Thyroid gland (tissue), 4 donors: Measurements from ENCODE around the gene P2RX7. TPM values are rescaled to one million over a fixed set of nuclear protein-coding genes. Genes with fewer than 3 reads are reported as not detected.

ENCODE experiments used
- DNase-seq, 2 donors: peaks; one replicate each; pipeline ENCODE4 v3.0.0-alpha.2; 2019
- H3K27ac ChIP-seq, 3 donors: fragments of 200-600 bp; sonication (generic); 1 replicate in 2 of 3; 2 replicates in 1 of 3; pipeline ENCODE4 v1.5.1; 2016 to 2019; ENCODE audit warnings: mild to moderate bottlenecking in 1 of 3, moderate library complexity in 1 of 3
- H3K27me3 ChIP-seq: fragments of 200-600 bp; sonication (generic); one replicate; pipeline ENCODE4 v1.5.1; 2019
- H3K36me3 ChIP-seq, 2 donors: fragments of 200-600 bp; sonication (generic); one replicate each; pipeline ENCODE4 v1.5.1; 2016 to 2019
- H3K4me1 ChIP-seq, 2 donors: fragments of 200-600 bp; sonication (generic); one replicate each; pipeline ENCODE4 v1.5.1; 2017 to 2019
- H3K4me3 ChIP-seq, 3 donors: fragments of 200-600 bp; sonication (generic); replicated peaks in 1 of 3; 1 replicate in 2 of 3; 2 replicates in 1 of 3; pipeline ENCODE4 v1.5.1; 2016; ENCODE audit warnings: mild to moderate bottlenecking in 1 of 3
- H3K9me3 ChIP-seq: fragments of 200-600 bp; sonication (generic); one replicate; pipeline ENCODE4 v1.5.1; 2017
- POLR2A ChIP-seq, 2 donors: fragments of 450-650 bp; IDR thresholded peaks; one replicate each; pipeline ENCODE4 v1.6.1; 2017; ENCODE audit warnings: antibody characterized with exemption in 2 of 2, mild to moderate bottlenecking in 2 of 2, moderate library complexity in 1 of 2
- WGBS, 2 donors: methylation state at CpG; one replicate each; pipeline ENCODE4 v1.1.5; 2017; 5-methylcytosine and 5-hydroxymethylcytosine counted together
- intact Hi-C: fragments of 100-400 bp; cut with DNase I; formaldehyde crosslinking; loops from one replicate; pipeline ENCODE4 v1.15.1; 2023
- total RNA-seq, 4 donors: library from RNA; depleted of rRNA; stranded (reverse); fragments of >200 nt; gene quantifications; one replicate each; pipeline ENCODE4 v1.2.3, GENCODE V29; 2016
- TF ChIP-seq, protein P1 (sequence below), 6 experiments: fragments of 200-600 bp in 3 of 6; fragments of 450-650 bp in 3 of 6; sonication (generic) in 3 of 6; IDR thresholded peaks; one replicate each; pipeline ENCODE4 v1.5.1; 2016 to 2019; ENCODE audit warnings: antibody characterized with exemption in 6 of 6, mild to moderate bottlenecking in 2 of 6, inconsistent platforms in 1 of 6, moderate library complexity in 1 of 6

The P2RX7 gene
- total RNA-seq, 4 donors from 2014 or later: 0.44 to 1.5 (median 0.73) TPM

DNA sequence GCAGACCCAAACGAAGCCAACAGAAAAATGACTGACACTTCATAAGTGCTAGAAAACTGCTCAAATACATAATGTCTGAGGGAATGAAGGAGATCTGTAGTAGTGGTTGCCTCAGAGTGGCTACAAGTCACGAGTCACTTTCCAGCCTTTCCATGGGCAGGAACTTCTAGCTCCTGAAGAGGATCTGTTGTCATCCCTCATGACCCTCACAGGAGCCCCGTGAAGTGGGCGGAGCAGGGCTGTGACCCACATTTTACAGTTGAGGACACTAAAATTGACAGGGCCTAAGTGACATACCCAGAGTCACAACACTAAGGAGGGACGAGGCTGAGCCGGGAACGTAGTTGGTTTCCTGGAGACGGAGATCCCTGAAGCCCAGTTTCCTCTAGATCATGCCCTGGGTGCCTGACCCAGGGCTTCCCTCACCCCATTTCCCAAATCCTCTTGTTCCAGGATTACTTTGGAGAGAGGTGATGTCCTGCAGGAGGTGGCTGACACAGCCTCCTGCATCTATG, 45.8 kb upstream of the P2RX7 start:
- H3K9me3 ChIP-seq: no peaks in the 10 kb centered on the region
- H3K4me1 ChIP-seq: no peaks in the 10 kb centered on the region
- DNase-seq: no peak
- no peaks in the 10 kb centered on the region for H3K27me3 ChIP-seq
- WGBS, 2 donors: 74 to 89% methylated on average over 6 to 8 of the region's 8 CpGs
- TF ChIP-seq, protein P1, sequence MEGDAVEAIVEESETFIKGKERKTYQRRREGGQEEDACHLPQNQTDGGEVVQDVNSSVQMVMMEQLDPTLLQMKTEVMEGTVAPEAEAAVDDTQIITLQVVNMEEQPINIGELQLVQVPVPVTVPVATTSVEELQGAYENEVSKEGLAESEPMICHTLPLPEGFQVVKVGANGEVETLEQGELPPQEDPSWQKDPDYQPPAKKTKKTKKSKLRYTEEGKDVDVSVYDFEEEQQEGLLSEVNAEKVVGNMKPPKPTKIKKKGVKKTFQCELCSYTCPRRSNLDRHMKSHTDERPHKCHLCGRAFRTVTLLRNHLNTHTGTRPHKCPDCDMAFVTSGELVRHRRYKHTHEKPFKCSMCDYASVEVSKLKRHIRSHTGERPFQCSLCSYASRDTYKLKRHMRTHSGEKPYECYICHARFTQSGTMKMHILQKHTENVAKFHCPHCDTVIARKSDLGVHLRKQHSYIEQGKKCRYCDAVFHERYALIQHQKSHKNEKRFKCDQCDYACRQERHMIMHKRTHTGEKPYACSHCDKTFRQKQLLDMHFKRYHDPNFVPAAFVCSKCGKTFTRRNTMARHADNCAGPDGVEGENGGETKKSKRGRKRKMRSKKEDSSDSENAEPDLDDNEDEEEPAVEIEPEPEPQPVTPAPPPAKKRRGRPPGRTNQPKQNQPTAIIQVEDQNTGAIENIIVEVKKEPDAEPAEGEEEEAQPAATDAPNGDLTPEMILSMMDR (IDR thresholded peaks at IDR 0.05): no peak
- TF ChIP-seq POLR2A (IDR thresholded peaks at IDR 0.05): no peak
- no peak overlapping the region for H3K4me3 ChIP-seq
- H3K27ac ChIP-seq: no peak overlapping the region
- H3K36me3 ChIP-seq: no peaks in the 10 kb centered on the region
- intact Hi-C loops: no loop called here

GRCh38 chr12:121087467-121088194, 45.0 kb upstream of the P2RX7 start:
- intact Hi-C loops: no loop called here

GRCh38 chr12:121088195-121088585, 44.5 kb upstream of the P2RX7 start:
- Histone ChIP-seq H3K4me3 (no peak overlapping the region), H3K4me1 (no peaks in the 10 kb centered on the region), H3K27me3 (no peaks in the 10 kb centered on the region), H3K9me3 (no peaks in the 10 kb centered on the region), H3K27ac (no peak overlapping the region), H3K36me3 (no peaks in the 10 kb centered on the region)
- intact Hi-C loops: no loop called here
- DNase-seq: no peak
- no peak for TF ChIP-seq POLR2A (IDR thresholded peaks at IDR 0.05)
- TF ChIP-seq, protein P1 (IDR thresholded peaks at IDR 0.05): no peak
- WGBS, 2 donors: 89 to 91% methylated on average over 6 of the region's 6 CpGs

More at GRCh38 chr12:121087467-121088194, 45.0 kb upstream of the P2RX7 start:
- TF ChIP-seq, protein P1 (IDR thresholded peaks at IDR 0.05): no peak
- no peak for TF ChIP-seq POLR2A (IDR thresholded peaks at IDR 0.05)
- Histone ChIP-seq H3K4me3 (no peak overlapping the region), H3K4me1 (no peaks in the 10 kb centered on the region), H3K27me3 (no peaks in the 10 kb centered on the region), H3K27ac (no peak overlapping the region), H3K36me3 (no peaks in the 10 kb centered on the region), H3K9me3 (no peaks in the 10 kb centered on the region)
- 64 to 68% methylated on average over 8 to 11 of the region's 11 CpGs for WGBS, 2 donors
- no peak for DNase-seq

- intact Hi-C loops: no loop called here
- Histone ChIP-seq H3K4me1 (no peaks in the 10 kb centered on the region), H3K4me3 (no peak overlapping the region), H3K27me3 (no peaks in the 10 kb centered on the region), H3K36me3 (no peaks in the 10 kb centered on the region), H3K9me3 (no peaks in the 10 kb centered on the region), H3K27ac (no peak overlapping the region)
- TF ChIP-seq POLR2A (IDR thresholded peaks at IDR 0.05): no peak
- TF ChIP-seq, protein P1 (IDR thresholded peaks at IDR 0.05): no peak
- 77 to 83% methylated on average over 11 to 13 of the region's 14 CpGs for WGBS, 2 donors
- no peak for DNase-seq
Observed at GRCh38 chr12:121089031-121089812, 43.5 kb upstream of the P2RX7 start.
